GM12874 (cell line): ENCODE data around the gene AUTS2.

Experiments used
- TF ChIP-seq, protein P1 (sequence below): IDR thresholded peaks from 2 replicates; pipeline ENCODE4 v1.5.1; 2011; ENCODE audit warnings: low read depth, mild to moderate bottlenecking, control low read depth, low read length, moderate library complexity; ENCODE audit not compliant: insufficient read depth

Gene AUTS2

DNA sequence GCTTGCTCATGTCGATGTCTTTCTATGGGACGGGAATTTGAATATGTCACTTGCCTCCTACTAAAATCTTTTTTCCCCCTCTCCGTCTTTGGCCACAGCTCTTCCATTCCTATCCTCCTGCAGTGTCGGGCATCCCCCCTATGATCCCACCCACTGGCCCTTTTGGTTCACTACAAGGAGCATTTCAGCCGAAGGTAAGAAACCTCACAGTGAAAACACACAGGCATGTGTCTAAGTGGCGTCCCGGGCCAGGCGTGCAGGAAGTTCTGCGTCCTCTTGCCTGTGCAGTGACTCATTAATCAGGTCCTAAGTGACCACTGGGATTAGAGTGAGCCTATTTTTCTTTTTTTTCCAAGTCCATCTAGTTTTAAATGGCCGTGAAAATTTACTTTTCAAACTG is 1173.2 kb downstream of the AUTS2 start:
- TF ChIP-seq, protein P1, sequence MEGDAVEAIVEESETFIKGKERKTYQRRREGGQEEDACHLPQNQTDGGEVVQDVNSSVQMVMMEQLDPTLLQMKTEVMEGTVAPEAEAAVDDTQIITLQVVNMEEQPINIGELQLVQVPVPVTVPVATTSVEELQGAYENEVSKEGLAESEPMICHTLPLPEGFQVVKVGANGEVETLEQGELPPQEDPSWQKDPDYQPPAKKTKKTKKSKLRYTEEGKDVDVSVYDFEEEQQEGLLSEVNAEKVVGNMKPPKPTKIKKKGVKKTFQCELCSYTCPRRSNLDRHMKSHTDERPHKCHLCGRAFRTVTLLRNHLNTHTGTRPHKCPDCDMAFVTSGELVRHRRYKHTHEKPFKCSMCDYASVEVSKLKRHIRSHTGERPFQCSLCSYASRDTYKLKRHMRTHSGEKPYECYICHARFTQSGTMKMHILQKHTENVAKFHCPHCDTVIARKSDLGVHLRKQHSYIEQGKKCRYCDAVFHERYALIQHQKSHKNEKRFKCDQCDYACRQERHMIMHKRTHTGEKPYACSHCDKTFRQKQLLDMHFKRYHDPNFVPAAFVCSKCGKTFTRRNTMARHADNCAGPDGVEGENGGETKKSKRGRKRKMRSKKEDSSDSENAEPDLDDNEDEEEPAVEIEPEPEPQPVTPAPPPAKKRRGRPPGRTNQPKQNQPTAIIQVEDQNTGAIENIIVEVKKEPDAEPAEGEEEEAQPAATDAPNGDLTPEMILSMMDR = no peak

- TF ChIP-seq, protein P1 = no peak
These were observed 1174.6 kb downstream of the AUTS2 start for GRCh38 chr7:70772891-70773290.

GRCh38 chr7:70773406-70773805 is 1175.1 kb downstream of the AUTS2 start:
- TF ChIP-seq, protein P1 = no peak

DNA sequence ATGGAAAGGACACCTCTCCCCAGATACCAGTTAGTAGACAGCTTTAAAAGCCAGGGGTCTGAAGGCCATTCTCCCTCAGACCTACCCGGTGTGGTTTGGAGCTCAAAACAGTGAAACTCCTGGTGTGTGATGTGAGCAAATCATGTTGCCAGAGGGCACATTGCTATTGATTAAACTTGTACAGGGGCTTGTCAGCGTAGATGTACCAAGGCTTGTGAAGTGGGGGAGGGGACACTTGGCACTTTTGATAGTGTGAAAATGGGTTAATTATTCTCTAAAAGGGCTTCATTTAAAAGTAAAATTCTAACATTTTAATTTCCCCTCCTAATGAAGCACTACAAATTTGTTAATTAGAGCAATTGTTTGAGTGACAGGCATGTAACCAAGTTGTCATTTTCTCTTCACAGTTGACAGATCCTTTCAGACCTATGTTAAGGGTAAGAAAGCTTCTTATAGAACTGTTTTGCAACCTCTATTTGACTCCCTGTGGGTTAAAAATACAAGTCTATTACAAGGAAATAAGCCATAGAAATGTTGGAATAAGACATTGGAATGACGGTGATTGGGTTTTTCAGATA is 1176.8 kb downstream of the AUTS2 start:
- TF ChIP-seq, protein P1 = no peak

GRCh38 chr7:70775570-70776156 is 1177.4 kb downstream of the AUTS2 start:
- TF ChIP-seq, protein P1 = peak; percentile 50

DNA sequence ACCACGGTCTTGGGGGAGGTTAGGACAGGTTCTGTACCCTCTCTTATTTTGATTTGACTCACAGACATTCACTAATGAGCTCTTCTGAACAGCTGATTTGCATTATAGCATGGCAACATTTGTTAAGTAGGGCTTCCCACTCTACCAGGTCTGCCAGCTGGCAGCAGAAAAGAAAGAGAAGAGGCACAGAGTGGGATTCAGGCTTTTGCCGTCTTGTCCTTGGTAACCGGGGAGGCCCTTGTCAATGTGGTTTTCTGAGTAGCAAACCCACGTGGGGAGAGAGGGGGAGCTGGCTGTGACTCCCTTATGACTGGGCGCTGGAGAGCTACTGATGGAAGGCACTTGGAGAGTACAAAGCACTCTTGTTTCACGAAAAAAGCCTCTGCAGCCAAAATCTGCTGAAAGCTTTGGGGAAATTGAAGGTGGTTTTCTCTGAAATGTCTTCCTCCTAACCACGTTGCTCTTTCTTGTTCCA is 1178.4 kb downstream of the AUTS2 start:
- TF ChIP-seq, protein P1 = no peak

GRCh38 chr7:70777251-70777650 is 1179.0 kb downstream of the AUTS2 start:
- TF ChIP-seq, protein P1 = no peak
